HG03432 (cell line): Measurements from ENCODE around the gene BBOX1.
"Not testable (repeated sequence)": the region's sequence is repeated elsewhere in the genome, so short reads cannot be mapped to it uniquely, and the experiment has no call there.

Source experiments
- ATAC-seq: cut with Tn5 transposase; IDR thresholded peaks from one replicate; pipeline ENCODE4 v1.9.1; 2021; ENCODE audit warnings: mild to moderate bottlenecking, moderate library complexity; ENCODE audit not compliant: unreplicated experiment

BBOX1 gene

DNA sequence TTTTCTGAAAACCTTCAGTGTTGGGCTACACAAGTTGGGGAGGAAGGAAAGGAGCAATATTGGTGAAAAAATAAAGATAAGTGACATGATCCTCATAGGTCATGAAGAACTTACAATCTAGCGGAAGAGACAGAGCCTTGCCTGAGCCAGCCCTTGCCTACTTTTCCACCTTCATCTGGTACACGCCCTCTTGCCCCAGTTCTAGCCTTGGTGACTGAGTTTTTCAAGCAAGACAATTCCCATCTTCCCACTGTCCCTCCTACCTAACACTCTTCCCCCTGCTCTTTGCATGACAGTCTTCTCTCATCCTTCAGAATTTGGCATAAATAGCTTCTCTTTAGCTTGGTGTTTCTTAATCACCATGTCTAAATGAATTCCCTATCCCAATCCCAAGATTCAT lies 42.6 kb downstream of the BBOX1 start:
- ATAC-seq: no peak

DNA sequence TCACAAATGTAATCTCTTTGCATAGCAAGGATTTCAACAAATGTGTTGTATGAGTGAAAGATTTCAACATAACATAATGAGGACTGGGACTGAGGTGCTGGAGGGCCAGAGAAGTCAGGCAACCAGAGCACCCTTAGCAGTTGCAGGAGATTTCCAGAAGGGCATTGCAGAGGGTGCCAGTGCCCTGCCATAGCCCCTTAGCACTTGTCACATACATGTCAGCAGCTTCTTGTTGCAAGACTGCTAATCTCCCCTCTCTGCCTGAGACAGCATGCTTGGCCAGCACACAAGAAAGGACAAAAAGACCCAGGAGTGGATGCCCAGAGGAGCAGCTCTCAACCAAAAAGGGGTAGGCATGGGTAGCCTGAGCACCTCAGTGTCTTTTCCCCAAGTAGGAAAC lies 43.2 kb downstream of the BBOX1 start:
- no peak for ATAC-seq

DNA sequence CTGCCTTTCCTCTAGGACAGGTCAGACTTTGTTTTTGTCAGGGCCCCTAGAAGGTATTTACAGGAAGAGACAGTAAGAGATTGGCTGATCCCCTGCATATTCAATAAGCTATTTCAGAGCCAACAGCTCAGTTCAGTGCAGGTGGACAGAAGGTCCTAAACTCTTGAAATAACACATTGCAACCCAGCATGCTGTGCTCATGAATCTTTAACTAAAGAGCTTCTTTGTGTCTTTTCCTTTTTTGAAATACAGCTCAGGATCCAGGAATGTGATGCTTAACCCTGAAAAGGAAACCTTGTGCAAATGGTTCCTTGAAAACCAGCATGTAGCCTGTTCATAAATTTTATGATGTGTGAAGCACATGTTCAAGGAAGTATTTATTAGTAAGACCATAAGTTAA lies 43.9 kb downstream of the BBOX1 start:
- ATAC-seq: no peak

DNA sequence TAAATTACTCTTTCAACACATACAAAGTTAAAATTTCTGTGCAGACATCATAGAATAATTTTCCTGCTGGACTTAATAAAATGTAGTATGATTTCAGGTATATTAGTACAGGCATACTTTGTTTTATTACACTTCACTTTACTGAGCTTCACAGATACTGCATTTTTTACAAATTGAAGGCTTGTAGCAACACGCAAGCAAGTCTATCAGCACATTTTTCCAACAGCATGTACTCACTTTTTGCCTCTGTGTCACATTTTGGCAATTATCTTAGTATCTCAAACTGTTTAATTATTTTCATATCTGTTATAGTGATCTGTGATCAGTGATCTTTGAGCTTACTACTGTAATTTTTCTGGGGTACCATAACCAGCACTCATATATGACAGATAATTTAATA lies 44.5 kb downstream of the BBOX1 start:
- ATAC-seq: no peak

DNA sequence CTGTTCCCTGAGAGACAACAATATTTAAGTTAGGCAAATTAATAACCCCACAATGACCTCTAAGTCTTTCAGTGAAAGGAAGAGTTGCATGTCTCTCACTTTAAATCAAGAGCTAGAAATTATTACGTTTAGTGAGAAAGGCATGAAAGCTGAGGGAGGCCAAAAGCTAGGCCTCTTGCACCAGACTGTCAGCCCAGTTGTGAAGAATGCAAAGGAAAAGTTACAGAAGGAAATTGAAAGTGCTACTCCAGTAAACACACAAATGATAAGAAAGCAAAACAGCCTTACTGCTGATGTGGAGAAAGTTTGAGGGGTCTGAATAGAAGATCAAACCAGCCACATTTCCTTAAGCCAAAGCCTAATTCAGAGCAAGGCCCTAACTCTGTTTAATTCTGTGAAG lies 45.0 kb downstream of the BBOX1 start:
- ATAC-seq: no peak

DNA sequence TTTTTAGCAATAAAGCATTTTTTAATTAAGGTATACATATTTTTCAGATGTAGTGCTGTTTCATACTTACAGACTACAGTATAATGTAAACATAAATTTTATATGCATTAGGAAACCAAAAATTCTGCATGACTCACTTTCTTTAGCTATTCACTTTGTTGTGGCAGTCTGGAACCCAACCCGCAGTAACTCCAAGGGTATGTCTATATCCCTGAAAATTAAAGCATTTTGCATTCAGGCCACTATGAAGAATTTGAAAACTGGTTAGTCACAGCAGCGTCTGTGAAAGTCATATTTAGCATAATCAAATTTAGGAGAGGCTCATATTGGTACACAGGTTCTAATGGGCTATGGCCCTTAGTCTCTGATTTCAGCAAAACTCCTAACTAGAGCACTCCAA lies 46.8 kb downstream of the BBOX1 start:
- ATAC-seq: no peak

DNA sequence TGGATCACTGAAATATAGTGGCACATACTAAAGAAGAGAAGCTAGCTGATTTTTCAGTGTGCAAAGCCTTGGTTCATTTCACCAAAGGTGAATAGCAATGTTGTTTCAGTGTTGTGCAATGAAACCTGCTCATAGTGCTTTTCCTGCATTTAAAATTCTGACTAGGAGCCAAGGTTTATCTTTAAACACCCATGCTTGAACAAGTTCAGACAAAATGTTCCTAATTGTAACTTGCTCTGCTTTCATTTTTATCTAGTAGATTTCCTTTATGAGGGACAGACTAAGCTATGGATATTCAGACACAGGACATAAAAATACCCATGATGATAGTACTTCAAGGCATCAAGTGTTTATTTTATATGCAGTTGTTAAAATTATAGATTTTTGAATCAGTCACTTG lies 47.7 kb downstream of the BBOX1 start:
- ATAC-seq: no peak

DNA sequence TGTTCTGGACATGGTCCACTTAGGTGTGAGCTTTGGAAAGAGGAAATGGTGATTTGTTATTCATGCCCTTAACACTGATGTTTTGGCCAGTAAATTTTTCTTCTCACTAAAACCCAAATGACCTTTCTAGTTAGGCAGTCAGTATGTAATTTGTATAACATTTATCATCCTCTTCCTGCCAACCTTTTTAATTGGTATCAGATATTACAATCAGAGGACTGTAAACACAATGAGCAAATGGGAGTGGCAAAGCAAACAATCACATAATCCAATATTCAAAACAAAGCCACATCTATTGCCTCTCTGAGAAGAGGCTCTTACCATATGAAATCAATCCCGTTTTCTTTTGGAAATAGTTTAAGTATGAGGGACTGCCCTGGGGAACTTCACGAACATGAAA lies 49.1 kb downstream of the BBOX1 start:
- ATAC-seq: no peak

DNA sequence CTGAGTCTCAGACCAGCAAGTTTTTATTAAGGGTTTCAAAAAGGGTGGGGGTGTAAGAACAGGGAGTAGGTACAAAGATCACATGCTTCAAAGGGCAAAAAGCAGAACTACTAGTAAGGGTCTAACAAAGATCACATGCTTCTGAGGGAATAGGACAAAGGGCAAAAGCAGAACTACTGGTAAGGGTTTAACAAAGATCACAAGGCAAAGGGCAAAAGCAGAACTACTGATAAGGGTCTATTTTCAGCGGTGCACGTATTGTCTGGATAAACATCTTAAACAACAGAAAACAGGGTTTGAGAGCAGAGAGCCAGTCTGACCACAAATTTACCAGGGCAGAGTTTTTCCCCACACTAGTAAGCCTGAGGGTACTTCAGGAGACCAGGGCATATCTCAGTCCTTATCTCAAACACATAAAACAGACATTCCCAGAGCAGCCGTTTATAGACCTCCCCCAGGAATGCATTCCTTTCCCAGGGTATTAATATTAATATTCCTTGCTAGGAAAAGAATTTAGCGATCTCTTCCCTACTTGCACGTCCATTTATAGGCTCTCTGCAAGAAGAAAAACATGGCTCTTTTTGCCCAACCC lies 49.8 kb downstream of the BBOX1 start:
- not testable (repeated sequence) for ATAC-seq

DNA sequence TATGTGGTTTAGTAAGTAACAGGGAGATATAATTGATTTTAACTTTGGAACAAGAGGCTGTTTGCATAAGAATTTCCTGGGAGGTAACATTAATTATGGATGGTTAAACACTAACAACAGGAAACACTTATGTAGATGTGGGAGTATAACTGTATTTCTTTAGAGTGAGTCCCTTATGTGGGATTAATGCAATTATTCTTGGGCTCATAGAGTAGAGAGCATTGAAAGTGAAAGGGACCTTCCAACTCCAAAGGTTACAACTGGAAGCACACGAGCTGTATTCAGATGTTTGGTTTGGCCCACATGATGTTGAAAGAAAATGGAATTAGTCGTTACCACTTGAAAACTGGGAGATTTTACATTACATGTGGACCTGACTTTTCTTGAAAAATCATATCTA lies 53.5 kb downstream of the BBOX1 start:
- no peak for ATAC-seq

DNA sequence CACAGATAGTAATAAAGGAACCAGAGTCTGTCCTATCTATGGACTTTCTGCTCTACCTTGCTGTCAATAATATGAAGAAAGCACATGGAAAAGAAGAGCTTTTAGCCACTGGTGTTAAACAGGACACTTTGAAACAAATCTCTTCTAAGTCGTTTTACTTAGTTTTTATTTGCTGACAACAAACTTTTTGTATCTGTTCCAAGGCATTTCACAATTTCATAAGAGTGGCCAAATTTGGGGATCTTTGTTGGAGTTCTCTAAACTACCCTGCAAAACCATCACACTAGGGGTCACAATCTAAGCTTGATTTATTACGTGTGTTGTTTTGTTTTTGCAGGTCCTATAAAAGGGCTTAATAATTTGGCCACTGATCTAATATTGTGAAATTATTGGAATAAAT lies 54.4 kb downstream of the BBOX1 start:
- no peak for ATAC-seq

DNA sequence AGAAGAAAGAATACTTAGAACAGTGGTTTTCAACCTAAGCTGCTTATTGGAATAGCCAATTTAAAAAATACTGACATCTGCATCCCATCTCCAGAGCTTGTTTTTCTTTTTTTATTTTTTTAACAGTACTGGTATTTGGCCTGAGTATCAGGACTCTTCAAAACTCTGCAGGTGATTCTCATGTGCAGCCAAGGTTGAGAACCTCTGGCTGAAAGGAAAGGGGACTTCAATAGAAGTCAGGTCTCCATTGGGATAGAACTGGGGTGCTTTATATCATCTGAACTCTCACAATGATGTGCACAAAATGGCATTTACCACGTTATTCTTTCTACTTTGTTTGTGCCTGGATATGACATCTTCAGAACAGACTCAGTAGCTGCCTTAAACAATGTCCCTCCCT lies 55.3 kb downstream of the BBOX1 start:
- ATAC-seq: no peak

DNA sequence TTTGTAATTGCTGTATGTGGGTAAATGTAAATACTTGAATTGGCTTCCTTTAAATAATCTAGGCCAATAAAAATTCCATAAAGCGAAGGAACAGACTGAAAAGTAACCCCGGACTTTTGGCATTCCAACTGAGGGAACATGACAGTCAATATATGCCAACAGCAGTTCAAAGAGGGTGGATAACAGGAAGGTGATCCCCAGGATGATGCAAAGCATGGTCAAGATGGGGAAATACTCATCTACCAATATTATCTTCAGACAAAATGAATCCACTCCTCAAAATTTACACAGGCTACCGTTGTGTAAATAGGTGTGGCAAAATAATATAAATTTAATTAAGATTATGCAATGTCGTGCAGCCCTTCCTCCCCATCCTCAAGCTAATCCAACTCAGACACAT lies 56.9 kb downstream of the BBOX1 start:
- no peak for ATAC-seq

DNA sequence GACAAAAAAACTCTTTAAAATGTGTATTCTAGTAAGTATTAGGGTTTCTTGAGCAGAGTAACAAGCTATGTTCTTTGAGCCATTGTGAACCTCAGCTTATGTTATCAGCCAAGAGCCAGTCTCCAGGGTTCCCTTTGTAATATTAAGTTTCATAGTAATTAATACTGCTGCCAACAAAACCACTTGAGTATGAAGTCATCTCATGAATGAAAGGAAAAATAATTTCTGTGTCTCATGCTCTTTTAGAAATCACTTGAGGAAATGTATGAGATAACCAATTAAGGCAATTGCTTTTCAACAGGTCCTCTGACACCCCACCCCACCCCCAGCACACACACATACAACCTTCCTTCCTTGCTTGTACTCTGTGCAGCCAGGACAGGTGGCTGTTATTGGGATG lies 59.9 kb downstream of the BBOX1 start:
- ATAC-seq: no peak

DNA sequence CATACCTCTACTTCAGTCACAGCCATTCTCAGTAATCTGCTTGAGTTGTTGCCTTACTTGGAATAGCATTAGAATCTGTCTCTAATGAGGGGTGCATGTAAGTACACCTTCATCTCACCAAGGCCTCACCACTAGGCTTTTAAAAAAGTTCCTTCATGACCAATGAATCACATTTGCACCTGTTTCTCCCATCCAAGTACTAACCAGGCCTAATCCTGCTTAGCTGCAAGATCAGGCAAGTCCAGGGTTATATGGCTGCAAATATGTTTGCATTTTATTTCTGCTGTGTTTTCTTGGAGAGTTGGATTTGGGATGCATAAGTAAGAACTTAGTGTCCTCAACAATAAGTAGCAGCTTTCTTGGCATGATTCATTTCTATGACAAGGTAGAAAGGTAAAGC lies 66.9 kb downstream of the BBOX1 start:
- no peak for ATAC-seq

DNA sequence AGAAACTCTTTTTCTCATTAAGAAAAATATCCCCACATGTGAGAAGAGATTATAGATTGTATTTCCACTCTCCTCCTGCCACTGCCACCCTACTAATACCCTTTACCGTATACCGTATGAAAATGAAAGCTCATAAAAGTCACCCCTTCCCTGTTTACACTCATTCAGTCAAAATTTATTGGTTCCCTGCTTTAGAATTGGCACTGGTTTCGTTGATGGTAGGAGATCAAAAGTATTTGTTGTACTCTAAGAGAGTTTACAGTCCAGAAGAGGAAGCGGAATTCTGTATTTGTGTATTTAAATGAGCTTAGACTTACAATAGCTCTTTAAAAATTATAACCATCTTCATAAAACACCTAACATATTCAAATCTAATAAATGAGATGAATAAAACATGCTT lies 68.2 kb downstream of the BBOX1 start:
- no peak for ATAC-seq

DNA sequence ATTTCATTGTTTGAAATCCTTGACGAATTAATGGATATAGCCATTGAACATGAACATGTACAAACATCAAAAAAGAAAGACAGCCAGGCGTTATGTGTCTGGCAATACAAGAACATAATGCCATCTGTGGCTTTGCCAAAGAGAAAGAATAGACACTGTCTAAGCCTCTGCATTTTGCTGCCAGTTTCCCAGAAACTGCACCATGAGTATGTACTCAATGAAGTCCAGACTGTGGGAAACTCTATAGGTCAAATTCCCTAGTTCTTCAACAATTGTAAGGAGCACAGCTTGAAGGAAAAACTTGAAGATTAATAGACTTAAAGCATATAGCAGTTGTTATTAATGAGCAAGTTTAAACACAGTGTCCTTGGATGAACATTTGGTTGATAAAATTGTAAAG lies 71.3 kb downstream of the BBOX1 start:
- no peak for ATAC-seq

DNA sequence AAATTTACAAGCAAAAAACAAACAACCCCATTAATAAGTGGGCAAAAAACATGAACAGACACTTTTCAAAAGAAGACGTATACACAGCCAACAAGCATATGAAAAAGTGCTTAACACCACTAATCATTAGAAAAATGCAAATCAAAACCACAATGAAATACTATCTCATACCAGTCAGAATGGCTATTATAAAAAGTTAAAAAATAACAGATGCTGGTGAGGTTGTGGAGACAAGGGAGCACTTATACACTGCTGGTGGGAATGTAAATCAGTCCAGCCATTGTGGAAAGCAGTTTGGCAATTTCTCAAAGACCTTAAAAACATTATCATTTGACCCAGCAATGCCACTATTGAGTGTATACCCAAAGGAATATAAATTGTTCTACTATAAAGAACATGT lies 72.3 kb downstream of the BBOX1 start:
- ATAC-seq: no peak

DNA sequence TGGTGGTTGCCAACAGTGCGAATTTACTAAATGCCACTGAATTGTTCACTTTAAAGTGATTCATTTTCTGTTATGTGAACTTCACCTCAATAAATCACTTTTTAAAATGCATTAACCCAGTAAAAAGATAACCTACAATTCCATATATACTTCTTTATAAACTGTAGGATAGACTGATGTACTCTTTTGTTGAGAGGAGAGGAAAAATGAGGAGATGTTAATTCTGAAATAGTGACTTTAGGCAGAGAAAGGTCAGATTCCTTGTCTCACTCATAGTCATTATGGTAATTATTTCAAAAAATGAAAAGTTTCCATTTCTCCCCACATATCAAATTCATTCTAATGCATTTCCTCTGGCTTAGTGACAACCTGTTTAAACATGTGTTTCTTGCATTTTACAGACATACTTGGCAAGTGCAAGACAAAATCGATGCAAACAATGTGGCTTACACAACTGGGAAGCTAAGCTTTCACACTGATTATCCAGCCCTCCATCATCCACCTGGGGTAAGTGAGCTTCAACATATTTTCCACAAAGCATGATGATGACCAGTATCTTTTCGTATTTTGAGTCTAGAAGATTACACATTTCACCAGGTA lies 74.5 kb downstream of the BBOX1 start:
- no peak for ATAC-seq

DNA sequence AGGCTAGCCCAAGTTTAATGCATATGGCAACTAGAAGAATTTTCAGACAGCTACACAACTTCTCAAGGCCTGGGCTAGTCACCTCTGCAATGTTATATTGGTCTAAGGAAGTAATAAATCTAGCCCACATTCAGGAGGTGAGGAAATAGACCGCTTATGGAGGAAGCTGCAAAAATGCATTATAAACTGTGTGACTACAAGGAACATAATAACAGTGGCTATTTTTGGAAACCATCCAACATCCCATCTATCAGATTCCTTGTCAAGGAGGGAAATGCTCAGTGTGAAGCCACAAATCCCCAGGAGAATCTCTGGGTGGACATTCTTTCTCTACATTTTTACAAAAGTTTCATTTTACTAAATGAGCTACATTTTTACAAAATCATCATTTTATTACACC lies 76.1 kb downstream of the BBOX1 start:
- no peak for ATAC-seq

DNA sequence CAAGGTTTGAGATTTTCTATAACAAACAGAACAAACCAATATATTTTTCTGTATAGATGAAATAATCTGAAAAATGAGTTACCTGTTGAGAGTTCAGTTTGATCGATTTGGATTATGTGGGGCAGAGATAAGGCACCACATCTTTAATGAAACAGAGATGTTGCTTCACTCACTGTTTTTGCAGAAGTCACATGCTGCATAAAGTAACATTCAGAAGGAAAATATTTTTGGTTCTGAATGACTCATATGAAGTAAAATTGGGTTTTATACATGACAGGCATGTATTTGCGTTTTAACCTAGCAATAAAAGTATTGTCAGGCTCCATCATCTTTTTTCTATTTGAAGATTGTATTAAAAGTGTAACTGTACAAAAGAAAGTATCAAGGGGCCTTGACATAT lies 77.8 kb downstream of the BBOX1 start:
- ATAC-seq: no peak

DNA sequence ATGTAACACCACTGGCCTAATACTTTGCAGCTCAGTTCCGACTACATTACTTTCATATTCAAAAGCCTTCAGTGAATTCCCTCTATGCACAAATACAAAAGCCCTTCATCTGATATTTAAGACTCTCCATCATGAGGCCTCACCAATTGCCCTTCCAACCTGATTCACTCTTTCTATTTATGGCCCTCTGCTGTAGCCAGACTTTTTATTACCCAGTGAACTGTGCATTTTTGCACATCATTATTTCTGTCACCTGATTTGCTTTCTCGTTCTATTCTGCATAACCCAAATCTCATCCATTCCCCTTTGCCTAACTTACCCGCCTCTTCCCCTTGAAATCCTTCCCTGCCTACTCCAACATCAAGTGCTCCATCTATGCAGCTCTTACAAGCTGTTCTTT lies 78.3 kb downstream of the BBOX1 start:
- no peak for ATAC-seq

DNA sequence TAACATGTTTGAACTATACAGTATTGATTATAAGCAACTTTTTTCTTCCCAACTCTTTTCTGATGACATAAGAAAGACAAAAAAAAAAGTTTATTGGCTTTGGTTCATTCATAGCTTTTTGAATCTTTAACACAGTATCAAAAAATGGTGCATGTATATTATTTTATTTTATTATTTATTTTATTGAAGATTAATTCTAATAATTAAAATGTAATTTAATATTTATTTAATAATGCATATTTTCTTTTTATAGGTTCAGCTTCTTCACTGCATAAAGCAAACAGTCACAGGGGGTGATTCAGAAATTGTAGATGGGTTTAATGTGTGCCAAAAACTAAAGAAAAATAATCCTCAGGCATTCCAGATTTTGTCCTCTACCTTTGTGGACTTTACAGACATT lies 78.8 kb downstream of the BBOX1 start:
- no peak for ATAC-seq
